Transverse colon (tissue), 4 donors: ENCODE measurements around the gene FBXL16. TPM values are rescaled to one million over a fixed set of nuclear protein-coding genes. Genes with fewer than 3 reads are reported as not detected.

Experiments
- DNase-seq: peaks from one replicate; pipeline ENCODE4 v3.0.0-alpha.2; 2019
- H3K27ac ChIP-seq, 4 donors: fragments of 200-600 bp; sonication (generic); 2 replicates each; pipeline ENCODE4 v1.5.1; 2016 to 2018; ENCODE audit warnings: inconsistent platforms in 4 of 4
- H3K27me3 ChIP-seq: fragments of 200-600 bp; sonication (generic); 2 replicates; pipeline ENCODE4 v1.5.1; 2017; ENCODE audit warnings: inconsistent platforms
- H3K36me3 ChIP-seq, 4 donors: fragments of 200-600 bp; sonication (generic); 2 replicates each; pipeline ENCODE4 v1.5.1; 2017 to 2019; ENCODE audit warnings: inconsistent platforms in 4 of 4
- H3K4me1 ChIP-seq, 4 donors: fragments of 200-600 bp; sonication (generic); 2 replicates each; pipeline ENCODE4 v1.5.1; 2017 to 2020; ENCODE audit warnings: inconsistent platforms in 4 of 4
- H3K4me3 ChIP-seq, 4 donors: fragments of 200-600 bp; sonication (generic); 1 replicate in 1 of 4; 2 replicates in 3 of 4; pipeline versions ENCODE4 v1.5.1 to v1.6.1; 2017 to 2019; ENCODE audit warnings: inconsistent platforms in 4 of 4
- H3K9me3 ChIP-seq, 2 donors: fragments of 200-600 bp; sonication (generic); 2 replicates each; pipeline ENCODE4 v1.5.1; 2017 to 2019; ENCODE audit warnings: inconsistent platforms in 2 of 2
- CTCF ChIP-seq, 5 experiments: fragments of 200-600 bp in 3 of 5; fragments of 450-650 bp in 2 of 5; sonication (generic) in 3 of 5; IDR thresholded peaks; 1 replicate in 2 of 5; 2 replicates in 3 of 5; pipeline ENCODE4 v1.5.1; 2016 to 2017; ENCODE audit warnings: antibody characterized with exemption in 5 of 5, inconsistent platforms in 3 of 5, mild to moderate bottlenecking in 2 of 5, moderate library complexity in 1 of 5
- EP300 ChIP-seq: sonication (generic); formaldehyde crosslinking; IDR thresholded peaks from one replicate; pipeline ENCODE4 v1.6.1; 2017; ENCODE audit warnings: antibody characterized with exemption, low read depth
- POLR2A ChIP-seq: fragments of 450-650 bp; IDR thresholded peaks from one replicate; pipeline ENCODE4 v1.6.1; 2016; ENCODE audit warnings: antibody characterized with exemption, mild to moderate bottlenecking, moderate library complexity
- POLR2AphosphoS5 ChIP-seq, 3 donors: sonication (generic); formaldehyde crosslinking; IDR thresholded peaks; one replicate each; pipeline ENCODE4 v1.6.1; 2016; ENCODE audit warnings: antibody characterized with exemption in 3 of 3
- WGBS, 2 donors: methylation state at CpG; one replicate each; pipeline ENCODE4 v1.1.5; 2018; ENCODE audit warnings: low coverage in 1 of 2; 5-methylcytosine and 5-hydroxymethylcytosine counted together
- in situ Hi-C, 4 donors: fragments of 200-750 bp; cut with MboI; loops; one replicate each; pipeline versions ENCODE4 v1.15.0 to v1.15.1; 2017; ENCODE audit warnings: low sequenced_read_pairs in 3 of 4, low pct_ligation_motif_present in 1 of 4, low pct_unique_long_range_greater_than_20kb in 1 of 4
- intact Hi-C: fragments of 100-400 bp; cut with DNase I; formaldehyde crosslinking; loops from one replicate; pipeline ENCODE4 v1.15.1; 2023; ENCODE audit warnings: low total_unique reads
- total RNA-seq, 4 donors: library from RNA; depleted of rRNA; stranded (reverse); fragments of >200 nt; gene quantifications; one replicate each; pipeline ENCODE4 v1.1.0, GENCODE V29; 2016

FBXL16 gene
- total RNA-seq, 4 donors from 2014 or later: 0.60 to 3.5 (median 1.6) TPM; not detected in 1

- intact Hi-C loops (loop anchor here (2.0 to 5.0 kb wide), 2 partner anchors 29 to 76 kb away; partner anchors contain the start of genes CHTF18, CIAO3 and RPUSD1), in situ Hi-C loops (loop anchor here in 2 of 4 donors (5.0 to 10.0 kb wide), 2 partner anchors 73 to 76 kb away; partner anchors contain the start of genes CHTF18 (in 2 of the 2) and RPUSD1 (in 2 of the 2))
- peak; percentile 85 for DNase-seq
- Histone ChIP-seq H3K9me3 (no peaks in the 10 kb centered on the region), H3K27ac (no peak overlapping the region), H3K36me3 (no peaks in the 10 kb centered on the region), H3K27me3 (peaks cover 80% of the 10 kb centered on the region), H3K4me3 (no peak overlapping the region), H3K4me1 (peaks cover 10 to 26% (median 20%) of the 10 kb centered on the region in 4 donors)
- TF ChIP-seq CTCF (IDR thresholded peaks at IDR 0.05): peak; percentile 92 to 94 (median 93)
- no peak for TF ChIP-seq POLR2AphosphoS5 (IDR thresholded peaks at IDR 0.05)
- no peak for TF ChIP-seq EP300
- no peak for TF ChIP-seq POLR2A
- 10 to 24% methylated on average over 4 to 25 of the region's 25 CpGs for WGBS, 2 donors
These were observed 6.1 kb upstream of the FBXL16 start for GRCh38 chr16:711548-712320.

DNA sequence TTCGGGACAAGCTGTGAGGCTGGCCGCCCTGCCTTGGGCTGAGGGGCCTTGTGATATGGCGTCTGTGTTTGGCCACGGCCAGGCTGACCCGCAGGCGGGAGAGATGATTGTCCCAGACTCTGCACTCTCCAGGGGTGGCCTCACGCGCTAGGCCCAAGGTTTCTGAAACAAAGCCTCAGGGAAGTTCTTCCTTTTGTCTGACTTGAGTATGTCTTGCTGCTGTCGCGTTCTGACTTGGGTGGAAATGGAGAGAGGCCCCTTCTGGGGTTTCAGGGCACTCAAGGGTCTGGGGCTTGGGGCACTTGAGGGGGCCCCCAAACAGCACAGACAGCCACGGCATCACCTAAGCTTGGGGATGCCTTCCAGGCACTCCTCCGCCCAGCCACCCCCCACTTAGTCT, 5.5 kb upstream of the FBXL16 start:
- intact Hi-C loops (loop anchor here (5.0 kb wide), 1 partner anchor 76 kb away; the partner anchor contains the start of genes CHTF18 and RPUSD1), in situ Hi-C loops (loop anchor here in 2 of 4 donors (5.0 to 10.0 kb wide), 2 partner anchors 74 to 76 kb away; partner anchors contain the start of genes CHTF18 (in 2 of the 2) and RPUSD1 (in 2 of the 2))
- Histone ChIP-seq H3K27ac (no peak overlapping the region), H3K4me1 (peaks cover 3 to 23% (median 17%) of the 10 kb centered on the region in 4 donors), H3K36me3 (no peaks in the 10 kb centered on the region), H3K9me3 (no peaks in the 10 kb centered on the region), H3K4me3 (no peak overlapping the region), H3K27me3 (peaks cover 80% of the 10 kb centered on the region)
- no peak for TF ChIP-seq CTCF (IDR thresholded peaks at IDR 0.05)
- DNase-seq: no peak
- WGBS, 2 donors: 0 to 62% methylated on average over 1 to 12 of the region's 12 CpGs

DNA sequence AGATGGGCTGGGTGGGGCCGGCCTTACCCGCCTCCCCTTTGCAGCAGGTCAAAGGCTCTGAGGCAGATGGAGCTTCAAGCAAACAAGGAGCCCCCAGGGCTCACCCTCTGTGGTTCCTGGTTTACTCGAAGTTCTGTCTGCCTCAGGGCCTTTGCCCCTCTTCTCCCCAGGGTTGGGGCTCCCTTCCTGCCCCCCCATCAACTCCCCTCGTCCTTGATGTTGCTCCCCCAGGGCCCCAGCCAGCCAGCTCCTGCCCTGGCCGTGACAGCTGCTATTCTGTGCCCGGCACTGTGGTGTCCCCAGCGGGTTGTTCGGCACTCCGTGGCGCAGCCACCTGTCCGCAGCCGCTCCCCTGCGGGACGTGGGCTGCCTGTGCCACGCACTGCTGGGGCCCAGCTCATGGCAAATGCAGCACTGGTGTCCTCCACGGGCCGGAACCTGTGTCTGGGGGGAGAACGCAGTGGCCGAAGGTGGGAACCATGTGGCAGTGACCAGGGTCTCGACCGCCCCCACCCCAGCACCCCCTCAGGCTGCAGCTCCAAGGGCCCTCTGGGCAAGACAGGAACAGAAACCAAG, 5.0 kb upstream of the FBXL16 start:
- Histone ChIP-seq H3K4me1 (peaks cover 0 to 20% (median 14%) of the 10 kb centered on the region in 4 donors), H3K27me3 (peaks cover 79% of the 10 kb centered on the region), H3K4me3 (no peak overlapping the region), H3K27ac (no peak overlapping the region), H3K9me3 (no peaks in the 10 kb centered on the region), H3K36me3 (no peaks in the 10 kb centered on the region)
- DNase-seq: no peak
- intact Hi-C loops: loop anchor here (5.0 kb wide), 1 partner anchor 77 kb away; the partner anchor contains the start of genes CHTF18 and RPUSD1
- TF ChIP-seq POLR2AphosphoS5 (IDR thresholded peaks at IDR 0.05) (no peak), POLR2A (no peak), CTCF (IDR thresholded peaks at IDR 0.05) (no peak), EP300 (no peak)
- 40 to 61% methylated on average over 1 to 21 of the region's 21 CpGs for WGBS, 2 donors
- in situ Hi-C loops: loop anchor here in 2 of 4 donors (5.0 to 10.0 kb wide), 2 partner anchors 74 to 77 kb away; partner anchors contain the start of genes CHTF18 (in 2 of the 2) and RPUSD1 (in 2 of the 2)
